SK-N-SH treated with all-trans-retinoic acid at 6 μM for 48 hours (cell line): ENCODE measurements around the gene GRK7.
"Not testable (repeated sequence)": the region's sequence is repeated elsewhere in the genome, so short reads cannot be mapped to it uniquely, and the experiment has no call there.

Experiments
- ATAC-seq: fragments of 200-7000 bp; cut with Tn5 transposase; 3 replicates; pipeline ENCODE4 v1.9.1; 2020; ENCODE audit warnings: mild to moderate bottlenecking, moderate library complexity
- ARNTL ChIP-seq: fragments of 450-650 bp; formaldehyde crosslinking; IDR thresholded peaks from 2 replicates; pipeline ENCODE4 v1.5.0; 2020; ENCODE audit warnings: low read depth, mild to moderate bottlenecking, moderate library complexity, borderline replicate concordance
- BACH2 ChIP-seq: fragments of 250-450 bp; sonication (Bioruptor Pico); IDR thresholded peaks from 2 replicates; pipeline ENCODE4 v1.9.0; 2021; ENCODE audit warnings: mild to moderate bottlenecking, borderline replicate concordance
- CREB5 ChIP-seq: fragments of 250-450 bp; sonication (Bioruptor Pico); IDR thresholded peaks from 2 replicates; pipeline ENCODE4 v1.5.1; 2020; ENCODE audit warnings: low read depth, mild to moderate bottlenecking, moderate library complexity
- CSDC2 ChIP-seq: fragments of 250-450 bp; sonication (Bioruptor Pico); IDR thresholded peaks from 2 replicates; pipeline ENCODE4 v1.5.0; 2020; ENCODE audit warnings: mild to moderate bottlenecking, moderate library complexity
- CSRNP3 ChIP-seq: fragments of 250-450 bp; sonication (Bioruptor Pico); IDR thresholded peaks from 2 replicates; pipeline ENCODE4 v1.5.1; 2021; ENCODE audit warnings: mild to moderate bottlenecking, moderate library complexity
- ESRRG ChIP-seq: fragments of 250-450 bp; sonication (Bioruptor Pico); IDR thresholded peaks from 2 replicates; pipeline ENCODE4 v1.6.1; 2021; ENCODE audit warnings: mild to moderate bottlenecking
- GLIS3 ChIP-seq: fragments of 250-450 bp; sonication (Bioruptor Pico); IDR thresholded peaks from 2 replicates; pipeline ENCODE4 v1.5.0; 2020; ENCODE audit warnings: mild to moderate bottlenecking, moderate library complexity
- ISL1 ChIP-seq: fragments of 250-450 bp; sonication (Bioruptor Pico); IDR thresholded peaks from 2 replicates; pipeline ENCODE4 v2.1.2; 2022; ENCODE audit warnings: mild to moderate bottlenecking, moderate library complexity
- OSR1 ChIP-seq: fragments of 250-450 bp; sonication (Bioruptor Pico); IDR thresholded peaks from 2 replicates; pipeline ENCODE4 v1.8.0; 2022; ENCODE audit warnings: moderate library complexity, mild to moderate bottlenecking, inconsistent platforms
- PATZ1 ChIP-seq: fragments of 250-450 bp; sonication (Bioruptor Pico); IDR thresholded peaks from 2 replicates; pipeline ENCODE4 v1.8.0; 2020; ENCODE audit warnings: mild to moderate bottlenecking, moderate library complexity, borderline replicate concordance
- POU6F1 ChIP-seq: fragments of 250-450 bp; sonication (Bioruptor Pico); IDR thresholded peaks from 2 replicates; pipeline ENCODE4 v1.8.0; 2021; ENCODE audit warnings: low read depth, mild to moderate bottlenecking, moderate library complexity, borderline replicate concordance
- PPARA ChIP-seq: fragments of 250-450 bp; sonication (Bioruptor Pico); IDR thresholded peaks from 2 replicates; pipeline ENCODE4 v1.5.0; 2020; ENCODE audit warnings: mild to moderate bottlenecking, borderline replicate concordance
- RARB ChIP-seq: fragments of 250-450 bp; sonication (Bioruptor Pico); IDR thresholded peaks from 2 replicates; pipeline ENCODE4 v1.8.0; 2021; ENCODE audit warnings: mild to moderate bottlenecking, moderate library complexity
- TCF4 ChIP-seq: fragments of 250-450 bp; sonication (Bioruptor Pico); IDR thresholded peaks from 2 replicates; pipeline ENCODE4 v1.8.0; 2021; ENCODE audit warnings: mild to moderate bottlenecking, moderate library complexity, borderline replicate concordance
- TOX ChIP-seq: fragments of 250-450 bp; sonication (Bioruptor Pico); IDR thresholded peaks from 2 replicates; pipeline ENCODE4 v1.8.0; 2021; ENCODE audit warnings: mild to moderate bottlenecking, moderate library complexity, borderline replicate concordance
- TSHZ2 ChIP-seq: fragments of 250-450 bp; sonication (Bioruptor Pico); IDR thresholded peaks from 2 replicates; pipeline ENCODE4 v1.5.0; 2020; ENCODE audit warnings: mild to moderate bottlenecking, moderate library complexity
- ZC3H10 ChIP-seq: fragments of 250-450 bp; sonication (Bioruptor Pico); IDR thresholded peaks from 2 replicates; pipeline ENCODE4 v1.5.1; 2021; ENCODE audit warnings: mild to moderate bottlenecking, moderate library complexity
- ZNF565 ChIP-seq: fragments of 450-650 bp; formaldehyde crosslinking; conservative IDR thresholded peaks from 2 replicates; pipeline ENCODE4 v1.5.0; 2020; ENCODE audit warnings: low read depth, mild to moderate bottlenecking, moderate library complexity
- ZNF70 ChIP-seq: fragments of 450-650 bp; formaldehyde crosslinking; IDR thresholded peaks from 2 replicates; pipeline ENCODE4 v1.5.0; 2020; ENCODE audit warnings: mild to moderate bottlenecking, moderate library complexity
- ZNF8 ChIP-seq: fragments of 450-650 bp; formaldehyde crosslinking; IDR thresholded peaks from 2 replicates; pipeline ENCODE4 v1.5.0; 2020; ENCODE audit warnings: mild to moderate bottlenecking, moderate library complexity

Gene GRK7

GRCh38 chr3:141753399-141753798 lies 9.8 kb upstream of the GRK7 start:
- TF ChIP-seq TSHZ2: no peak
- TF ChIP-seq TCF4 (CRISPR knock-in tag): no peak
- TF ChIP-seq ZNF565 (CRISPR knock-in tag): no peak
- TF ChIP-seq GLIS3 (CRISPR knock-in tag): no peak
- no peak for TF ChIP-seq ZNF8
- ATAC-seq: no peak

- ATAC-seq: no peak
- TF ChIP-seq TSHZ2: no peak
- TF ChIP-seq TCF4 (CRISPR knock-in tag): no peak
- no peak for TF ChIP-seq POU6F1 (CRISPR knock-in tag)
- TF ChIP-seq BACH2: no peak
- TF ChIP-seq GLIS3 (CRISPR knock-in tag): no peak
- no peak for TF ChIP-seq ARNTL
- no peak for TF ChIP-seq PPARA (CRISPR knock-in tag)
- no peak for TF ChIP-seq RARB (CRISPR knock-in tag)
- TF ChIP-seq ZNF565 (CRISPR knock-in tag): no peak
- TF ChIP-seq PATZ1 (CRISPR knock-in tag): no peak
- no peak for TF ChIP-seq TOX (CRISPR knock-in tag)
- TF ChIP-seq, all 23 proteins: peak for 0
Observed at GRCh38 chr3:141754032-141754431, 9.2 kb upstream of the GRK7 start.

GRCh38 chr3:141762552-141762951 lies 656 bp upstream of the GRK7 start:
- not testable (repeated sequence) for ATAC-seq

- ATAC-seq: no peak
- TF ChIP-seq CSRNP3 (CRISPR knock-in tag) (no peak), TOX (CRISPR knock-in tag) (no peak), ESRRG (CRISPR knock-in tag) (no peak), TCF4 (CRISPR knock-in tag) (no peak), RARB (CRISPR knock-in tag) (no peak), PPARA (CRISPR knock-in tag) (no peak), CREB5 (CRISPR knock-in tag) (no peak), ZC3H10 (CRISPR knock-in tag) (no peak), ISL1 (no peak), ZNF70 (CRISPR knock-in tag) (no peak), CSDC2 (no peak), OSR1 (CRISPR knock-in tag) (no peak), TSHZ2 (no peak), BACH2 (no peak), ZNF565 (CRISPR knock-in tag) (no peak)
Observed at GRCh38 chr3:141764045-141764444, 837 bp downstream of the GRK7 start.
